ENCODE results near the gene MARCO. TPM values are rescaled to one million over a fixed set of nuclear protein-coding genes. Genes with fewer than 3 reads are reported as not detected.
"Not testable (repeated sequence)": the region's sequence is repeated elsewhere in the genome, so short reads cannot be mapped to it uniquely, and the experiment has no call there.

Gene MARCO
- total RNA-seq, 1 donor from 2014 or later: 19.7 TPM

GRCh38 chr2:119015845-119016244 lies 73.9 kb downstream of the MARCO start:
- ATAC-seq: no peak
- no peak for DNase-seq (ENCODE audit: missing footprints)
- intact Hi-C loops (cut with DNase I): no loop called here

DNA sequence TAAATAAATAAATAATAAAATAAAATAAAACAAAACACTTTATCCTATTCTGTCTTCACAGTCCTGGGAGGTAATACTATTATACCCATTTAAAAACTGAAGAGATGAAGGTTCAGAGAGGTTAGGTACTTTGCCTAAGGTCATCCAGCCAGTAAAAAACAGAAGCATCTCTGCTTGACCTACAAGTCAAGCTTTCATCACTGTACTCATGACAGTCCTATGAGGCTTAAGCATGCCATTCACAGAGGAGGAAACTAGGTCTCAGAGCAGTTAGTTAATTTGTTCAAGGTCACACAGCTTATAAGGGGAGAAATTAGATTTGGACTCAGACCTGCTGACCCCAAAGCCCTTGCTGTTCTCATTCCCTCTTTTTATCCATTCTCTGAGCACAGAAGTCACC lies 77.5 kb downstream of the MARCO start:
- ATAC-seq (no peak), DNase-seq (ENCODE audit: missing footprints) (no peak)
- intact Hi-C loops (cut with DNase I): no loop called here

- DNase-seq (ENCODE audit: missing footprints) (no peak), ATAC-seq (no peak)
- intact Hi-C loops (cut with DNase I): no loop called here
Measured at GRCh38 chr2:119022678-119023077, 80.7 kb downstream of the MARCO start.

GRCh38 chr2:119023534-119023933 lies 81.5 kb downstream of the MARCO start:
- DNase-seq (ENCODE audit: missing footprints): no peak
- ATAC-seq: no peak
- intact Hi-C loops (cut with DNase I): no loop called here

GRCh38 chr2:119024152-119024551 lies 82.2 kb downstream of the MARCO start:
- ATAC-seq: no peak
- intact Hi-C loops (cut with DNase I): no loop called here

GRCh38 chr2:119024568-119024967 lies 82.6 kb downstream of the MARCO start:
- DNase-seq (ENCODE audit: missing footprints) (no peak), ATAC-seq (no peak)
- intact Hi-C loops (cut with DNase I): no loop called here

More at GRCh38 chr2:119024152-119024551, 82.2 kb downstream of the MARCO start:
- peak; percentile 59 for DNase-seq (ENCODE audit: missing footprints)

DNA sequence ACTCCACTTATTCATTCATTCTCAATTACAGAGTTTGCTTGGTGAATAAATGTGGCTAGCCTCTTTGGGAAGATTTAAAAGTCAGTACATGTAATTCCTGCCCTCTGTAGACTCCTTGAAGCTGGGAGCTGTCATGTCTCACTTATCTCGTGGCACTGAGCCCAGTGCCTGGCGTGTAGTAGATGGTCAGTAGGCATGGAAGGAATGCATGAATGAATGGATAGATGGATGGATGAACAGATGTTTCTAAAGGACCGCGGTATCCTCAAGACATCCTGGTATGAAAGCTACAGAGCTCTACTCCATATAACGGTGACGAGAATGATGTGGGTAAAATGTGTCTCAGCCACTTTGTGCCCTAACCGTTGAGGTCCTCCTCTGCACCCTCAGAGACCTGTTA lies 83.0 kb downstream of the MARCO start:
- intact Hi-C loops (cut with DNase I): no loop called here
- DNase-seq (ENCODE audit: missing footprints): no peak
- ATAC-seq: no peak

DNA sequence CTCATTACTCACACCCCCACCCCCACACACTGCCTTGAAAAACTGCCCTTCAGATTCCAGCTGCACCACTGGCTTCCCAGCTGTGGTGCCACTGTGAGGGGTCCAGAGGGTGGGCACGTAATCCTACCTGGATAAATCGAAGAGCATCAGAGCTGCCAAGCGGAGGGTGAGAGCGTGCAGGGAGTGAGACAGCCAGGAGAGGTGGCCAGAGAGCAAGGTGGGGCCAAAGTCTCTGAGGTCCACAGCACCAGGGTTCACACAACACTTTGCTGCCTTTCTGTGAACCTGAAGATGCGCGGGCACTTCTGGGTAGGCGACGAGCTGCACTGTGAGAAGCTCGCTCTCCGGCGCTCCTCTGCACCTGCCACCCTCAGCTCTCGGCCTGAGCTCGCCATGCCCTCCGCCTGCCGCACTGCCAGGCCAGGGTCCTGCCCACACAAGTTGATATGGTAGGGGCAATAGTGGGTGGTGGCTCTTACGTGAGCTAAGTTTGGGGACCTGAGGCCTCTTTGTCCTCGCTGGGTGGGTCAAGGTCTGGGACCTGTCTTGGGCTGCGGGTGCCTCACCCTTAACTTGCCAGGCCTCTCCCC lies 83.9 kb downstream of the MARCO start:
- intact Hi-C loops (cut with DNase I): no loop called here

DNA sequence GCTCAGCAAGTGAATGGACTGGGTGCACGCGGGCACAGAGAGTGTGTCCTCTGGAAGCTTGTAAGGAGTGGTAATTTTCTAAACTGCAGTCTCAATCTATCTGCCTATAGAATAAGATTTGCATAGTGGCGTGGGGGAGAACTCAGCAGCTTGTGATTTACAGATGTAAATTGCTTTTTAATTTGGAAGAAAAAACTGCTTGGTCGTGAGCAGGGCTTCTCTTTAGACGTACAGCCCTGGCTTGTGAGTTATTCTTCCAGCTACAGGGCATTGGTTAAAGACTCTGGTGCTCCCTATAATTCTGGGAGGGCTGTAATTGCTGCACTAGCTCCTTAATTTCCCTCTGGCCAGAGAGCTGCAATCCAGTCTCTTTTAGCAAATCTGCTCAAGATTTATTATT lies 84.9 kb downstream of the MARCO start:
- ATAC-seq: no peak
- DNase-seq (ENCODE audit: missing footprints): no peak
- intact Hi-C loops (cut with DNase I): no loop called here

More for the DNA sequence above, 83.9 kb downstream of the MARCO start:
- DNase-seq (ENCODE audit: missing footprints) (peak; percentile 53), ATAC-seq (no peak)

GRCh38 chr2:119028327-119029174 lies 86.6 kb downstream of the MARCO start:
- ATAC-seq: no peak
- intact Hi-C loops (cut with DNase I): no loop called here
- no peak for DNase-seq (ENCODE audit: missing footprints)

GRCh38 chr2:119029297-119029696 lies 87.3 kb downstream of the MARCO start:
- no peak for DNase-seq (ENCODE audit: missing footprints)
- ATAC-seq: no peak
- intact Hi-C loops (cut with DNase I): no loop called here

DNA sequence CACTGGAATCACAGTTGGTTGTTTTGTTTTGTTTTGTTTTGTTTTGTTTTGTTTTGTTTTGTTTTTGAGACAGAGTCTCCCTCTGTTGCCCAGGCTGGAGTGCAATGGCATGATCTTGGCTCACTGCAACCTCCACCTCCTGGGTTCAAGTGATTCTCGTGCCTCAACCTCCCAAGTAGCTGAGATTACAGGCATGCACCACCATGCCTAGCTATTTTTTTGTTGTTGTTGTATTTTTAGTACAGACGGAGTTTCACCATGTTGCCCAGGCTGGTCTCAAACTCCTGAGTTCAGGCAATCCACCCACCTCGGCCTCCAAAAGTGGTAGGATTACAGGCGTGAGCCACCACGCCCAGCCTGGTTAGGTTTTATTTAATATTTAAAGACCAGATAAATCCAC lies 95.9 kb downstream of the MARCO start:
- intact Hi-C loops (cut with DNase I); DNase-seq (ENCODE audit: missing footprints); ATAC-seq: not testable (repeated sequence)

- no peak for DNase-seq (ENCODE audit: missing footprints)
- intact Hi-C loops (cut with DNase I): no loop called here
- ATAC-seq: no peak
Measured at GRCh38 chr2:119040730-119041129, 98.7 kb downstream of the MARCO start.

Other genes with a start within 250 kb of the MARCO start
- gene EN1, start 94.5 kb upstream of the MARCO start, total RNA-seq: not detected
- gene C1QL2, start 216.6 kb downstream of the MARCO start, total RNA-seq: not detected